ENCODE data around the gene KLHL41.
"Not testable (repeated sequence)": the region's sequence is repeated elsewhere in the genome, so short reads cannot be mapped to it uniquely, and the experiment has no call there.

The KLHL41 gene

DNA sequence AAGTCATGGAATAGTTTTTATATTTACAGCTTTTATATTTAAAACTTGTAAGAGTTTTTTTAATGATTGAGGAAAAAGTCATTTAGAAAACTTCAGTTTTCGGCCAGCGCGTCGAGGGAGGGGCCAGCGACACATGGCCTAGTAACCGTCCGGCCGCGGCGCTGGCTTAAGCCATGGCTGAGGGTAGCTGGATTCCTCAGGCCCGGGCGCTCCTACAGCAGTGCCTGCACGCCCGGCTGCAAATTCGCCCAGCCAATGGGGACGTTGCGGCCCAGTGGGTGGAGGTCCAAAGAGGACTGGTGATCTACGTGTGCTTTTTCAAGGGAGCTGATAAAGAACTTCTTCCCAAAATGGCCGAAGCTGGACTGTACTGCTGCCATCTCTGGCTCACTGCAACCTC is 4.9 kb upstream of the KLHL41 start:
- no peak overlapping the region for H3K4me3 ChIP-seq
- no peak overlapping the region for H3K27ac ChIP-seq

DNA sequence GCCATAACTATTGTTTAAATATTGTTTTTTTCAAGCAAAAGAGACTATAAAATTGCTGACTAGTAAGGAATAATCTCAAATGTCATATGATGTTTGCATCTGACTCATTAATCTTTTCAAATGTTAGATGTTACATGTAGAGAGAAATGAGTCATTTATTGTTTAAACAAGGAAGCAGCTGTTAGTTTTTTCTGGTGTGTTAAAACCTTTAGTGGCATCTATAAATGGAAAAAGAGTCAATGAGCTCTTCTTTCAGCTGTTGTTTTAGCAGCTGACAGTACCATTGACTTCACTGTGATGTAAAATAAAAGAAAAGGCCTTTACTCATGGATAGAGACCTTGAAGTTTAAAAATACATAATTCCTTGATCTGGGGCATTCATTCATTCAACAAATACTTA is 1.8 kb upstream of the KLHL41 start:
- no peak overlapping the region for H3K4me3 ChIP-seq

DNA sequence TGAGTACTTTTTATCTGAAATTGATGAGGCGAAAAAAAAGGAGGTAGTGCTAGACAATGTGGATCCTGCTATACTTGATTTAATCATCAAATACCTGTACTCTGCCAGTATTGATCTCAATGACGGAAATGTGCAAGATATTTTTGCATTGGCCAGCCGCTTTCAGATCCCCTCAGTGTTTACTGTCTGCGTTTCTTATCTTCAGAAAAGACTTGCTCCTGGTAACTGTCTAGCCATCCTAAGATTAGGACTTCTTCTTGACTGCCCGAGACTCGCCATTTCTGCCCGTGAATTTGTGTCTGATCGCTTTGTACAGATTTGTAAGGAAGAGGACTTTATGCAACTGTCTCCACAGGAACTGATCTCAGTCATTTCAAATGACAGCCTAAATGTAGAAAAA is 453 bp downstream of the KLHL41 start:
- no peak overlapping the region for H3K4me3 ChIP-seq
- H3K27ac ChIP-seq = no peak overlapping the region

More for the DNA sequence above, 1.8 kb upstream of the KLHL41 start:
- H3K27ac ChIP-seq = peak overlapping the region in 3 of 21 experiments; percentile 1 to 56 (median 36)

DNA sequence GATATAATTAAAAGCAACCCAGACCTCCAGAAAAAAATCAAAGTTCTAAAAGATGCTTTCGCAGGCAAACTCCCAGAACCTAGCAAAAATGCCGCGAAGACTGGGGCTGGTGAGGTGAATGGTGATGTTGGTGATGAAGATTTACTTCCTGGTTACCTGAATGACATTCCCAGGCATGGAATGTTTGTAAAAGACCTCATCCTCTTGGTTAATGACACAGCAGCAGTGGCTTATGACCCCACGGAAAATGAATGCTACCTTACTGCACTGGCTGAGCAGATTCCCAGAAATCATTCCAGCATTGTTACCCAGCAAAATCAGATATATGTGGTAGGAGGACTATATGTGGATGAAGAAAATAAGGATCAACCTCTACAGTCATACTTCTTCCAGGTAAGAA is 994 bp downstream of the KLHL41 start:
- Histone ChIP-seq H3K27ac (no peak overlapping the region), H3K4me3 (no peak overlapping the region)

DNA sequence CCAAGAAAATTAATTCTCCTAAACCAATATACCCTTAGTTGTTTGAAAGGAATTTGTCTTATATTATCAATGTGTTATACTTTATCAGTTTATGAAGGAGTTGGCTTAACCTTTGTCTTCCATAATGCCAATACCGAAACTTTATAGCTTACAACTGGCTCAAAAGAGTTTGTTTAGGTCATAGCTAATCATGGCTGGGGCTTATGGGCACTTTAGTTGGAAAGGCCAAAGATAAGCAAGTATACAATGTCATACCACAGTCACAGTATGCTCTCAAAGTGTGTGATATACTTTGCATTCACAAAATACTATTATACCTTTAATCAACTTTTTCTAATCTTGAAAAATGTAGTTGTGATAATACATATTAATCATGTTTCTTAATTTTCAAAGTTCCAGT is 2.3 kb downstream of the KLHL41 start:
- no peak overlapping the region for H3K27ac ChIP-seq

DNA sequence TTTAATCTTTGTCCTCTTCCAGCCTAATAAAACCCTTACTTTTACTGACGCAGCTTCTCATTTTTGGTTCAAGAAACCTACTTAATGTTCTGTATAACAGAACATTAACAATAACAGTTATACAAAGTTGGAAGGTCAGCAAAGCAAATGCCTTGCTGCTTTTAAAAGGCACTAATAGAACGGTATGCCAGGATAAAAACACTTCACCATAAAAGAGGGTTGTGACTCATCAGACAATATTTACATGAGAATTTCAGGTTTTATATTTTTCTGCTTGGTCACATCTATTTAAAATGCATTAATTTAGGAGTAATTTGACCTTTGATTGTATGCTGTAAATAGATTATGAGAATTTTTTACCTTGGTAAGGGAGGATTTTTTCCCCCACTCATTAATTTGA is 3.0 kb downstream of the KLHL41 start:
- Histone ChIP-seq H3K27ac (no peak overlapping the region), H3K4me3 (no peak overlapping the region)

More for the DNA sequence above, 2.3 kb downstream of the KLHL41 start:
- no peak overlapping the region for H3K4me3 ChIP-seq

DNA sequence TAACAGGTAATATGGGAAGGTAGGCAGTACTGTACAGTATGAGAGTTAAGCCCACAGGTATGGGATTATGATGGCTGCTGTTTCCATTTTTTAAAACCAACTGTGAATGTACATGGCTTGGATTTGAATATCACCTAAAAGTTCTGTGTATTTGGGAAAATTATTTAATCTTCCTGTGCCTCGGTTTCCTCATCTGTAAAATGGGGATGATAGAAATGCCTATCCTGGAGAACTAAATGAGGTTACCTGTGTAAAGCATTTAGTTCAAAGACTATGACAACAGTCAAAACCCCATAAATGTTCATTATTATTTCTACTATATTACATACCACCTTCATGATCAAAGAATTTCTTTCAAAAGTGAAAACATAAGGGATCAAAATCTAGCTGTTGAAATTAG is 3.6 kb downstream of the KLHL41 start:
- no peak overlapping the region for H3K4me3 ChIP-seq
- no peak overlapping the region for H3K27ac ChIP-seq

DNA sequence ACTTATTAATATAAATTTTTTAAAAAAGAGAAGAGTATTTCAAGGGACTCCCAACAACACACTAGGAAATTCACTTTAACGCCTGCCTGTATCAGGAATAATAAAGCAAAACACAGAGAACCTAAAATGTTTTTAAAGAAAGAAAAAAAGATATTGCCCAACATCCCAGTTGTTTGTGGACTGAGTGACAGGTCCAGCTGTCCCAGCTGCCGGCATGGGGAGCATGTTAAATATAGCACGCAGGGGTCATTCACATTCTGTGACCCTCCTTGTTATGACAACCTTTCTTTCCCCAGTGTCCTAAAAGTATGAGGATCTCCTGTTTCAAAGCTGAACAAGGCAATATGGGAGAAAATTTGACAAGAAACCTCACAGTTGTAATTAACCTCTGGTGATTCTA is 4.4 kb downstream of the KLHL41 start:
- Histone ChIP-seq H3K4me3 (no peak overlapping the region), H3K27ac (no peak overlapping the region)

DNA sequence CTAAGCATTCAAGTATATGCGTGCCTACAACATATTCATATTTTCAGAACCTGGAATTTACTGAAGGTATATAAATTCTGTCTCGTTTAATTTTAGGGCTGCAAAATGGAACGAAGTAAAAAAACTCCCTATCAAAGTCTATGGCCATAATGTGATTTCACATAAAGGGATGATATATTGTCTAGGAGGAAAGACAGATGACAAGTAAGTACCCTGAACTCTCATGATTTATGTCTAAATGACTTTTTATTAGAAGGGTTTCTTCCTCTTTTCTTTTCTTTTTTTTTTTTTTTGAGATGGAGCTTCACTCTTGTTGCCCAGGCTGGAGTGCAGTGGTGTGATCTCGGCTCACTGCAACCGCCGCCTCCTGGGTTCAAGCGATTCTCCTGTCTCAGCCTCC is 5.3 kb downstream of the KLHL41 start:
- H3K27ac ChIP-seq, H3K4me3 ChIP-seq: not testable (repeated sequence)

DNA sequence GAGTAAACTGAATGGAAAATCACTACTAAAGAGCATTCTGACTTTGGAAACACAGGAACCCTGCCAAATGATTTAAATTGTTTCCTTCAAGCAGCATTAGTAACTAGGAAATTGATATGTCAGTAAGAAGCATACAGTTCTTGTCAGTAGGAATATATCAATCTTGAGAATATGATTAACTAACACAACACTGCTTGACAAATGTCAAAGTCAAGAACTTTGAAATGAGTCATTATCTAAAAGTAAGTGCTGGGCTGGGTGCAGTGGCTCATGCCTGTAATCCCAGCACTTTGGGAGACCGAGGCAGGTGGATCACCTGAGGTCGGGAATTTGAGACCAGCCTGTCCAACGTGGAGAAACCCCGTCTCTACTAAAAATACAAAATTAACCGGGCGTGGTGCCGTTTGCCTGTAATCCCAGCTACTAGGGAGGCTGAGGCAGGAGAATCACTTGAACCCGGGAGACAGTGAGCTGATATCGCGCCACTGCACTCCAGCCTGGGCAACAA is 7.0 kb downstream of the KLHL41 start:
- not testable (repeated sequence) for H3K4me3 ChIP-seq, H3K27ac ChIP-seq

DNA sequence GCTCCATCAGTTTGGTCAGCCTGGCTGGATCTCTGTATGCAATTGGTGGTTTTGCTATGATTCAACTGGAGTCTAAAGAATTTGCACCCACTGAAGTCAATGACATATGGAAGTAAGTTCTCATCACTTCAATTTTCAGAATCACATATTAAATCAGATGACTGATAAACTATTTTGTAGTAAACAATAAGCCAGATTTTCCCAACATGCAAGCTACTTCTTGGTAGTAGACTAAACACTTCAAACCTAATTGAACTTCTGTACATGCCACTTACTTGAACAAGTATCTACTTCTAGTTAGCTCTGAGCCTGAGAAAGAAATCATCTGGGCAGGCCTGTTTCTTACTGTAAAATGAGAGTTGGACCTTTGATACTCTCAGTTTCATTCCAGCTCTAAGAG is 11.4 kb downstream of the KLHL41 start:
- H3K27ac ChIP-seq = no peak overlapping the region
- no peak overlapping the region for H3K4me3 ChIP-seq

DNA sequence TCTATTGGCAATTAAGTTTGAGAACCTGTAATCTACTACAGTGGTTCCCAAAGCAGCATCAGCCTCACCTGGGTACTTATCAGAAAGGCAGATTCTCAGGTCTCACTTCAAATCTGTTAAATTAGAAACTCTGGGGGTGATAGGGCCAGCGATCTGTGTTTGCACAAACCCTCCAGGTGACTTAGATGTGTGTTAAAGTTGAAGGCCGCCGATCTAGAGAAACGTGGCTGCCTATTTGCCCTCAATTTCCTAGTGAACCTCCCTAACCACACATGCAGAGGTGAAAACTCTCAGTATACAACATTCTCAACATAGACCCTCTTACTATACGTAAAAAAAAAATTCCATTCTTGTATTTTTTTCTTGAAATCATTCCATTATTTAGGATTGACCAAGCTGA is 14.2 kb downstream of the KLHL41 start:
- no peak overlapping the region for H3K27ac ChIP-seq
- H3K4me3 ChIP-seq = no peak overlapping the region

DNA sequence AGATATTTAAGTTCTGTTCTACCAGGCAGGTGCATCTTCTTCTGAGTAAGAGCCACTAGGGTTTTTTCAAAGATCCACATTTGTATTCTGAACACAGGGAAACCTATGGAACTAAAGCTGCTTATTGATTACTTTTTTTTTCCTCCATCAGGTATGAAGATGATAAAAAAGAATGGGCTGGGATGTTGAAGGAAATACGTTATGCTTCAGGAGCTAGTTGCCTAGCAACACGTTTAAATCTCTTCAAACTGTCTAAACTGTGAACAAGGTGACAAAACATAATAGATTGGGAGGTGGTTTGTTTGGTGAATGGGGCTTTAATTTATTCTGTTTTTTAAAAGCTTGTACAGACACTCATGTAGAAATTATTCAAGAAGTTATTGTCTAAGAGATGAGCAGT is 15.9 kb downstream of the KLHL41 start:
- no peak overlapping the region for H3K27ac ChIP-seq
- no peak overlapping the region for H3K4me3 ChIP-seq

DNA sequence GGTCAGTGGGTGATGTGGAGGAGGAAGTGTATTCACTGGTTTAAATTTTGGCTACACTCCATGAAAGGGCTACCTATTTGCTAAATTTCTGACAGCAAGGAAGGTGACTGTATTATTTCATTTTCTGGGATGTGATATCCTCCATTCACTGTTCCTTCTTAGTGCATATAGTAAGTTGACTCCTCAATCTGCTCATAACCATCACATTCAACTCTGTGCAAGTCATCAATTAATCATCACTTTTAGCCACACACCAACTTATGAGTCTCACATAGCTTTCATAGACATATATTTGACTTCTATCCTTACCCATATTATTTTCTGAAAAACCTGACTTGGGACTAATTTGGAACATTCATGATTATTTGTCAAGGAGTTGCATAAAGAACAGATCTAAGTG is 16.9 kb downstream of the KLHL41 start:
- no peak overlapping the region for H3K27ac ChIP-seq

DNA sequence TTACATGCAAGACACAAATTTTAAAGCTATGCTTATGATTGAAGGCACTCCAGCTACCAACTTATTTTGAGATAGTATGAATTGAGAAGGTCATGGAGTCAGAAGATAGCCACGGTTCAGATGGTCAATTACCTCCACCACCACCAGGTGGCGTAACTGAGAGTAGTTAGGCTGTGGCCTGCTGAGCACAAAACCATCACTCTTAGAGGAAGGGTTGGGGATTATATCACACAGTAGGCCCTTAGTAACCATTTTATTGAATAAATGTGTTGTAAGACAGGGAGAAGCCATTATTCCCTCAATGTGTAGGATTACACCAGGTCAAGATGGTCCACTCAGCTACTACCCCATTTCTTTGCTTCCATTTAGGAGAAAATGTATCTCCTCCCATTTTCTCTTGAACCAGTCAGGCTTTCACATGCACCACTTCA is 18.8 kb downstream of the KLHL41 start:
- H3K4me3 ChIP-seq = no peak overlapping the region
- H3K27ac ChIP-seq = no peak overlapping the region

More for the DNA sequence above, 16.9 kb downstream of the KLHL41 start:
- H3K4me3 ChIP-seq = no peak overlapping the region

DNA sequence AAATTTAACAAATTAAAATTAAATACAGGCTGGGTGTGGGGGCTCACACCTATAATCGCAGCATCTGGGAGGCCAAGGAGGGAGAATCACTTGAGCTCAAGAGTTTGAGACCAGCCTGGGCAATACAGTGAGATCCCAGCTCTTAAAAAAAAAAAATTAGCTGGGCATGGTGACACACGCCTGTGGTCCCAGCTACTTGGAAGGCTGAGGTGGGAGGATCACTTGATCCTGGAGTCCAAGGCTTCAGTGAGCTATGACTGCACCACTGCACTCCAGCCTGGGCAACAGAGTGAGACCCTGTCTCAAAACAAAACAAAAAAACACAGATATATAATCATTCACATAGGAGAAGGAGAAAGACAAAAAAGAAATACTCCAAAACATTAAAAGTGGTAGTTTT is 30.0 kb downstream of the KLHL41 start:
- not testable (repeated sequence) for H3K27ac ChIP-seq, H3K4me3 ChIP-seq

DNA sequence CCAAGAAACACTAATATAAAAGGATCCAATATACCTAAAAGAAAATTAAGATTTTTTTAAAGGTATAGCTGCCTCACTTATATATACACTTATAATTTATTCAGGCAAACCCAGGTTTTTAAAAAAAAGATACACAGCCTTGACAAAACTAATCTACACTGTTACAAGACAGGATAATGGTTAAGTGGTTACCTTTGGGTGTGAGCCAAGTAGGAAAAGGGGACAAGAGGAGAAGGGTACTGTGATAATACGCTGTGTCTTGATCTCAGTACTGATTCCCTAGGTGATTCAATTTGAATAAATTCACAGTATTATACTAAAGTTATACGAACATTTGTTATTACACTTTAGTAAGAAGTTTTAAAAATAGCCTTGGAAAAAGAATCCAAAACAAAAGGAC is 30.6 kb downstream of the KLHL41 start:
- Histone ChIP-seq H3K4me3 (no peak overlapping the region), H3K27ac (no peak overlapping the region)

DNA sequence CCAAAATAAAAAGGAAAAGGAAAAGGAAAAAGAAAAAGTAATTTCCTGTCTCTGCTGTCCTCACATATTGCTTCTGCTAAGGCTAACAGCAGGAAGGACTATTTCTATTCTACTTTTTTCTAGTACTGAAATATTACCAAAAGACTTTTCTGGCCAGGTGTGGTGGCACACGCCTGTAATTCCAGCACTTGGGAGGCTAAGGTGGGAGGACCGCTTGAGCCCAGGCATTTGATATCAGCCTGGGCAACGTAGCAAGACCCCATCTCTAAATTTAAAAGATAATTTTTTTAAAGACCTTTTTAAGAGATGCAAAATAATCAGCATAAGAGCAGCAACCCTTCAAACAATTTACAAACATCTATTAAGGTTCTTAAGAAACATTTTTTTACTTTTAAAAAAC is 32.9 kb downstream of the KLHL41 start:
- no peak overlapping the region for H3K27ac ChIP-seq
- H3K4me3 ChIP-seq = no peak overlapping the region

DNA sequence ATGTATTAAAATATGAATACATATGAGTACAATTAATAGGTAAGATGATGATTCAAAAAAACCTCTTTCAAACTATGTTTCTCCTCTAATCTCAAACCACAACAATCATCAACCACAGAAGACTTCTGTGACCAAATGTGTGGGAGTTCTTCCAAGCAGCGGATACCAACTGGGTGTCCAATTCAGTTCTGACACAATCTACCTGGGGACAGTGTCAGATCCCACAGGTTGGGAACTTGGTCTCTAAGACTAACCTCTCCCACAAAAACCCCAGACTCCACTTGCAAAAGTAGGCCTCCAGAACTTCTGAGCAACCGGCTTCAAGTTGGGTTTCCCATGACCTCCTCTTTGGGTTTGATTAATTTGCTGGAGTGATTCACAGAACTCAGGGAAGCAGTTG is 37.3 kb downstream of the KLHL41 start:
- no peak overlapping the region for H3K27ac ChIP-seq

DNA sequence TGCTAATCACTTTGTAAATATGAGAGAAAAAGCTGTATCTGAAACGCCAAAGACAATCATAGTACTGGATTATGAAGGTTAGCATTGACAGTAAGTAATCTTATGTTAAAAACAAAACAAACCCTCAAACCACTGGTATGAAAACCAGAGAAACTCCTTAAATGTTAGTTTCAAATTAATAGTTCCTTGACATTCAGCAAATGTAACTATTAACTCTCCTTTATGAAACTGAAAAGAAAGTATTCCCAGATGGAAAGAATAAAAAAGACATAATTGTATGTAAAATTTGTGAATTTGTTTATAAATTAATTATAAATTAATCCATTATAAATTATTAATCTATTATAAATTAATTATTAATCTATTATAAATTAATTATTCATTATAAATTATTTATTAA is 51.9 kb downstream of the KLHL41 start:
- Histone ChIP-seq H3K4me3 (no peak overlapping the region), H3K27ac (no peak overlapping the region)

More for the DNA sequence above, 37.3 kb downstream of the KLHL41 start:
- no peak overlapping the region for H3K4me3 ChIP-seq

DNA sequence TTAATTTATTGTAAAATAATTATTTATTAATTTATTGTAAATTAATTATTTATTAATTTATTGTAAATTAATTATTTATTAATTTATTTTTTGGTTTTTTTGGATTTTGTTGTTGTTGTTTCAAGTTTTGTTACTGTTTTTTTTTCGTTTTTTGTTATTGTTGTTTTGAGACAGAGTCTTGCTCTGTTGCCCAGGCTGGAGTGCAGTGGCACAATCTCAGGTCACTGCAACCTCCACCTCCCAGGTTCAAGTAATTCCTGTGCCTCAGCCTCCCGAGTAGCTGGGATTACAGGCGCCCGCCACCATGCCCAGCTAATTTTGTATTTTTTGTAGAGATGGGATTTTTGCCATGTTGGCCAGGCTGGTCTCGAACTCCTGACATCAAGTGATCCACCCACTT is 52.6 kb downstream of the KLHL41 start:
- not testable (repeated sequence) for H3K4me3 ChIP-seq, H3K27ac ChIP-seq

DNA sequence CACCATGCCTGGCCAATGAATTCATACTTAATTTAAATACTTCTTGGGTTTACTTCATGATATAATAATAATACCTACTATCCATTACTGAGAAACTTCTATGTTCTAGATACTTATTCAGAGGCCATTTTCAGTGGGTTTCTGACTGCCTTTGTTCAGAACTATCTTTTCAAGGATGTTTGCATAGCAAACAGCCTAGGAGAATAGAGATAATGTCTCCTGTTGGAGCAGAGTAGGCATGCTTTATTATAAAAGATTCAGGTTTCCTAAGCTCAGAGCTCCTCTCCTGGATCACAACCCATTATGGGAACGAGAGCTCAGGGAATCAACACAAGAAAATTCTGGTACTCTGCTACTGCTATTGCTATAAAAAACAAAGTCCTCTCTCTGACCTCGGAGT is 53.0 kb downstream of the KLHL41 start:
- Histone ChIP-seq H3K4me3 (no peak overlapping the region), H3K27ac (no peak overlapping the region)

DNA sequence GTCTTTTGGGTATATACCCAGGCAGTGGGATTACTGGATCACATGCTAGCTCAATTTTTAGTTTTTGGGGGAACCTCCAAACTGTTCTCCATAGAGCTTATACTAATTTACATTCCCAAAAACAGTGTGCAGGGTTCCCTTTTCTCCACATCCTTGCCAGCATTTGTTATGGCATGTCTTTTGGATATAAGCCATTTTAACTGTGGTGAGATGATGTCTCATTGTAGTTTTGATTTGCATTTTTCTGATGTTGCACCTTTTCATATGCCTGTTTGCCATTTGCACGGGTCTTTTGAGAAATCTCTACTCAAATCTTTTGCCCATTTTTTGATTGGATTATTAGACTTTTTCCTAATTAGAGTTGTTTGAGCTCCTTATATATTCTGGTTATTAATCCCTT is 56.2 kb downstream of the KLHL41 start:
- Histone ChIP-seq H3K27ac (no peak overlapping the region), H3K4me3 (no peak overlapping the region)

All from skin epidermis (tissue), 12 donors.